Measurements from ENCODE around the gene FRAT1. TPM values are rescaled to one million over a fixed set of nuclear protein-coding genes. Genes with fewer than 3 reads are reported as not detected.

FRAT1 gene
- total and polyA plus RNA-seq, 10 of the 15 experiments (the other 5 are each of a cell fraction or from before 2014, with no cell fraction given) = 0.07 to 0.73 (median 0.26) TPM

DNA sequence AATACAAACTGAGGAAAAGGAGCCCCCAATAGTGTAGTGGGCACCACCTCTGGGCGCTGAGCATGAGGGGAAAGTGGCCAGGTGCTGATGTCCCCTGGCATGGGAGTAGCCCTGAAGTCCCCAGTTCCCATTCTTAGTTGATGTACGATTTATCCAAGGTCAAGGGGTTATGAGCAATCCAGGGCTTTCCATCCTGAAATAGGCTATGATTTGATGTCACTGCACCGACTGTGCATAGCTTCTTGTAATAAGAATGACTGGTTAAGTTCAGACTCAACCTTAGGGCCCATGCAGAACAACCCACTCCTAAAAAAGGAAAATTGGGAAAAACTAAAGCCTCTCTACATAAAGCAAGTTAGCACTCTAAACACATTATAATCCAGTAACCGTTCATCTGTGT is 4.4 kb downstream of the FRAT1 start:
- Histone ChIP-seq H3K79me2 (ENCODE audit: control insufficient read depth, insufficient read depth, low read length) (no peaks in the 10 kb centered on the region), H3K27me3 (replicated peaks in 1 of 2; ENCODE audit: control insufficient read depth in 2 of 2, insufficient read depth in 2 of 2, low read length in 1 of 2) (peaks cover 12% of the 10 kb centered on the region in 2 experiments), H2AFZ (ENCODE audit: control insufficient read depth, low read depth, low read length) (no peak overlapping the region), H4K20me1 (ENCODE audit: control insufficient read depth, insufficient read depth) (no peaks in the 10 kb centered on the region), H3K36me3 (ENCODE audit: control insufficient read depth in 2 of 2, insufficient read depth in 2 of 2, low read length in 1 of 2) (no peaks in the 10 kb centered on the region), H3K4me3 (no peak overlapping the region), H3K9ac (ENCODE audit: control insufficient read depth, insufficient read depth, low read length) (no peak overlapping the region), H3K4me1 (ENCODE audit: control insufficient read depth, insufficient read depth, low read length) (peaks cover 11% of the 10 kb centered on the region), H3K4me2 (ENCODE audit: control insufficient read depth, insufficient read depth) (no peak overlapping the region), H3K9me3 (replicated peaks; ENCODE audit: control insufficient read depth, insufficient read depth, low read length) (no peaks in the 10 kb centered on the region), H3K27ac (ENCODE audit: control insufficient read depth, insufficient read depth) (no peak overlapping the region)
- FAIRE-seq (no peak), ATAC-seq (no peak), DNase-seq (ENCODE audit: low read depth, low spot score) (no peak)
- POLR2A ChIA-PET = no interaction called here
- CTCF ChIA-PET = no interaction called here
- SMC1A ChIA-PET (ENCODE audit: uncharacterized antibody, unreplicated experiment) = interaction anchor here (0.9 kb wide), 1 partner anchor 10 kb away, joined by 3 read pairs; no protein-coding TSS in a partner anchor
- 20% methylated on average over 4 of the region's 4 CpGs for WGBS (ENCODE audit: insufficient coverage, insufficient replicate concordance, low lambda C conversion rate, missing lambda C conversion rate)
- in situ Hi-C loops (cut with MboI) = no loop called here
- intact Hi-C loops (cut with micrococcal nuclease; ENCODE audit: unreplicated experiment) = no loop called here
- no TSS peak for BruUV-seq (replicated peaks)
- RAD21 ChIA-PET (ENCODE audit: unreplicated experiment) = no interaction called here
- TF ChIP-seq SP1 (IDR thresholded peaks at IDR 0.05; ENCODE audit: low read depth, low read length) (no peak), CREB1 (IDR thresholded peaks at IDR 0.05; ENCODE audit: low read depth) (no peak), ZNF384 (IDR thresholded peaks at IDR 0.05; ENCODE audit: borderline replicate concordance, low read depth, low read length) (no peak), BRCA1 (IDR thresholded peaks at IDR 0.05; ENCODE audit: low read depth, low read length) (no peak), SMAD5 (IDR thresholded peaks at IDR 0.05; ENCODE audit: low read depth) (no peak), TCF3 (IDR thresholded peaks at IDR 0.05; ENCODE audit: borderline replicate concordance, insufficient read depth, low read depth, low read length) (no peak), CEBPB (IDR thresholded peaks at IDR 0.05; ENCODE audit: borderline replicate concordance in 1 of 2, low read depth in 2 of 2, low read length in 2 of 2) (no peak), ZBED1 (IDR thresholded peaks at IDR 0.05; ENCODE audit: borderline replicate concordance) (no peak), POLR2AphosphoS2 (IDR thresholded peaks at IDR 0.05; ENCODE audit: low read depth, low read length) (no peak), EED (IDR thresholded peaks at IDR 0.05; ENCODE audit: low read depth) (no peak), PAX5 (IDR thresholded peaks at IDR 0.05; ENCODE audit: borderline replicate concordance, low read depth, low read length) (no peak)
- TF ChIP-seq, protein P1, sequence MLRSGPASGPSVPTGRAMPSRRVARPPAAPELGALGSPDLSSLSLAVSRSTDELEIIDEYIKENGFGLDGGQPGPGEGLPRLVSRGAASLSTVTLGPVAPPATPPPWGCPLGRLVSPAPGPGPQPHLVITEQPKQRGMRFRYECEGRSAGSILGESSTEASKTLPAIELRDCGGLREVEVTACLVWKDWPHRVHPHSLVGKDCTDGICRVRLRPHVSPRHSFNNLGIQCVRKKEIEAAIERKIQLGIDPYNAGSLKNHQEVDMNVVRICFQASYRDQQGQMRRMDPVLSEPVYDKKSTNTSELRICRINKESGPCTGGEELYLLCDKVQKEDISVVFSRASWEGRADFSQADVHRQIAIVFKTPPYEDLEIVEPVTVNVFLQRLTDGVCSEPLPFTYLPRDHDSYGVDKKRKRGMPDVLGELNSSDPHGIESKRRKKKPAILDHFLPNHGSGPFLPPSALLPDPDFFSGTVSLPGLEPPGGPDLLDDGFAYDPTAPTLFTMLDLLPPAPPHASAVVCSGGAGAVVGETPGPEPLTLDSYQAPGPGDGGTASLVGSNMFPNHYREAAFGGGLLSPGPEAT (IDR thresholded peaks at IDR 0.05; ENCODE audit: low read depth) = no peak
- TF ChIP-seq, protein P2, sequence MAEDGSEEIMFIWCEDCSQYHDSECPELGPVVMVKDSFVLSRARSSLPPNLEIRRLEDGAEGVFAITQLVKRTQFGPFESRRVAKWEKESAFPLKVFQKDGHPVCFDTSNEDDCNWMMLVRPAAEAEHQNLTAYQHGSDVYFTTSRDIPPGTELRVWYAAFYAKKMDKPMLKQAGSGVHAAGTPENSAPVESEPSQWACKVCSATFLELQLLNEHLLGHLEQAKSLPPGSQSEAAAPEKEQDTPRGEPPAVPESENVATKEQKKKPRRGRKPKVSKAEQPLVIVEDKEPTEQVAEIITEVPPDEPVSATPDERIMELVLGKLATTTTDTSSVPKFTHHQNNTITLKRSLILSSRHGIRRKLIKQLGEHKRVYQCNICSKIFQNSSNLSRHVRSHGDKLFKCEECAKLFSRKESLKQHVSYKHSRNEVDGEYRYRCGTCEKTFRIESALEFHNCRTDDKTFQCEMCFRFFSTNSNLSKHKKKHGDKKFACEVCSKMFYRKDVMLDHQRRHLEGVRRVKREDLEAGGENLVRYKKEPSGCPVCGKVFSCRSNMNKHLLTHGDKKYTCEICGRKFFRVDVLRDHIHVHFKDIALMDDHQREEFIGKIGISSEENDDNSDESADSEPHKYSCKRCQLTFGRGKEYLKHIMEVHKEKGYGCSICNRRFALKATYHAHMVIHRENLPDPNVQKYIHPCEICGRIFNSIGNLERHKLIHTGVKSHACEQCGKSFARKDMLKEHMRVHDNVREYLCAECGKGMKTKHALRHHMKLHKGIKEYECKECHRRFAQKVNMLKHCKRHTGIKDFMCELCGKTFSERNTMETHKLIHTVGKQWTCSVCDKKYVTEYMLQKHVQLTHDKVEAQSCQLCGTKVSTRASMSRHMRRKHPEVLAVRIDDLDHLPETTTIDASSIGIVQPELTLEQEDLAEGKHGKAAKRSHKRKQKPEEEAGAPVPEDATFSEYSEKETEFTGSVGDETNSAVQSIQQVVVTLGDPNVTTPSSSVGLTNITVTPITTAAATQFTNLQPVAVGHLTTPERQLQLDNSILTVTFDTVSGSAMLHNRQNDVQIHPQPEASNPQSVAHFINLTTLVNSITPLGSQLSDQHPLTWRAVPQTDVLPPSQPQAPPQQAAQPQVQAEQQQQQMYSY (CRISPR knock-in tag; IDR thresholded peaks at IDR 0.05) = no peak
- TF ChIP-seq, protein P3, sequence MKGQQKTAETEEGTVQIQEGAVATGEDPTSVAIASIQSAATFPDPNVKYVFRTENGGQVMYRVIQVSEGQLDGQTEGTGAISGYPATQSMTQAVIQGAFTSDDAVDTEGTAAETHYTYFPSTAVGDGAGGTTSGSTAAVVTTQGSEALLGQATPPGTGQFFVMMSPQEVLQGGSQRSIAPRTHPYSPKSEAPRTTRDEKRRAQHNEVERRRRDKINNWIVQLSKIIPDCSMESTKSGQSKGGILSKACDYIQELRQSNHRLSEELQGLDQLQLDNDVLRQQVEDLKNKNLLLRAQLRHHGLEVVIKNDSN (IDR thresholded peaks at IDR 0.05; ENCODE audit: borderline replicate concordance, extremely low read length, insufficient read depth, low read depth, low read length) = no peak
- TF ChIP-seq, protein P4, sequence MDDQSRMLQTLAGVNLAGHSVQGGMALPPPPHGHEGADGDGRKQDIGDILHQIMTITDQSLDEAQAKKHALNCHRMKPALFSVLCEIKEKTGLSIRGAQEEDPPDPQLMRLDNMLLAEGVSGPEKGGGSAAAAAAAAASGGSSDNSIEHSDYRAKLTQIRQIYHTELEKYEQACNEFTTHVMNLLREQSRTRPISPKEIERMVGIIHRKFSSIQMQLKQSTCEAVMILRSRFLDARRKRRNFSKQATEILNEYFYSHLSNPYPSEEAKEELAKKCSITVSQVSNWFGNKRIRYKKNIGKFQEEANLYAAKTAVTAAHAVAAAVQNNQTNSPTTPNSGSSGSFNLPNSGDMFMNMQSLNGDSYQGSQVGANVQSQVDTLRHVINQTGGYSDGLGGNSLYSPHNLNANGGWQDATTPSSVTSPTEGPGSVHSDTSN (IDR thresholded peaks at IDR 0.05; ENCODE audit: insufficient replicate concordance, low read depth, low read length) = no peak
